Naive thymus-derived CD4-positive, alpha-beta T cell (primary cell): Measurements from ENCODE around the gene SAPCD2. TPM values are rescaled to one million over a fixed set of nuclear protein-coding genes. Genes with fewer than 3 reads are reported as not detected.

Source experiments
- ATAC-seq: fragments of 150-1000 bp; cut with Tn5 transposase; 2 replicates; pipeline ENCODE4 v1.10.0; 2021; ENCODE audit warnings: mild to moderate bottlenecking, moderate library complexity
- CTCF ChIA-PET: fragments of 350-600 bp; sonication (Branson Sonifier 250); formaldehyde crosslinking; loops from one replicate; lab custom pipeline; 2021; ENCODE audit warnings: antibody characterized with exemption; lab: Charles Lee
- POLR2A ChIA-PET: fragments of 350-600 bp; sonication (Branson Sonifier 250); formaldehyde crosslinking; loops from one replicate; lab custom pipeline; 2021; ENCODE audit warnings: antibody characterized with exemption, inconsistent platforms; lab: Charles Lee
- DNase-seq, 9 donors: peaks; one replicate each; pipeline versions ENCODE4 v3.0.0 to v3.0.0-alpha.2; 2020 to 2022; ENCODE audit warnings: mixed read lengths in 1 of 9
- H3K27ac ChIP-seq: one replicate; pipeline ENCODE4 v1.7.0; 2013; ENCODE audit warnings: mild to moderate bottlenecking, low read depth, low read length, moderate library complexity
- H3K27me3 ChIP-seq, 2 donors: one replicate each; pipeline ENCODE4 v1.7.0; 2013; ENCODE audit warnings: low read length in 2 of 2, mild to moderate bottlenecking in 2 of 2, moderate library complexity in 2 of 2; ENCODE audit not compliant: control insufficient read depth in 2 of 2, insufficient read depth in 2 of 2
- H3K36me3 ChIP-seq, 3 experiments: 1 replicate in 2 of 3; 2 replicates in 1 of 3; pipeline ENCODE4 v1.7.0; 2013; ENCODE audit warnings: low read length in 3 of 3, mild to moderate bottlenecking in 3 of 3, moderate library complexity in 1 of 3; ENCODE audit not compliant: insufficient read depth in 3 of 3, control insufficient read depth in 2 of 3
- H3K4me1 ChIP-seq, 2 donors: one replicate each; pipeline ENCODE4 v1.7.0; 2013; ENCODE audit warnings: low read length in 2 of 2, mild to moderate bottlenecking in 2 of 2, moderate library complexity in 1 of 2; ENCODE audit not compliant: control insufficient read depth in 2 of 2, insufficient read depth in 2 of 2
- H3K4me3 ChIP-seq: 2 replicates; pipeline ENCODE4 v1.7.0; 2013; ENCODE audit warnings: mild to moderate bottlenecking, low read length
- H3K9me3 ChIP-seq, 3 experiments: 1 replicate in 2 of 3; 2 replicates in 1 of 3; pipeline ENCODE4 v1.7.0; 2013; ENCODE audit warnings: low read length in 3 of 3; ENCODE audit not compliant: control insufficient read depth in 2 of 3
- H3K27ac Mint-ChIP-seq, 9 donors: one replicate each; pipeline ENCODE4 v1.8.0; 2020 to 2022; ENCODE audit warnings: mixed read lengths in 9 of 9, mild to moderate bottlenecking in 8 of 9, moderate library complexity in 5 of 9, inconsistent platforms in 2 of 9
- H3K27me3 Mint-ChIP-seq, 5 donors: one replicate each; pipeline ENCODE4 v1.8.0; 2021 to 2022; ENCODE audit warnings: mixed read lengths in 5 of 5, mild to moderate bottlenecking in 1 of 5
- H3K36me3 Mint-ChIP-seq, 5 donors: one replicate each; pipeline ENCODE4 v1.8.0; 2020 to 2022; ENCODE audit warnings: mixed read lengths in 5 of 5, mild to moderate bottlenecking in 3 of 5, inconsistent platforms in 1 of 5
- H3K4me1 Mint-ChIP-seq, 7 donors: one replicate each; pipeline ENCODE4 v1.8.0; 2020 to 2022; ENCODE audit warnings: mixed read lengths in 7 of 7, mild to moderate bottlenecking in 3 of 7, inconsistent platforms in 1 of 7
- H3K4me3 Mint-ChIP-seq, 10 donors: one replicate each; pipeline ENCODE4 v1.8.0; 2020 to 2022; ENCODE audit warnings: mild to moderate bottlenecking in 10 of 10, mixed read lengths in 10 of 10, moderate library complexity in 6 of 10, inconsistent platforms in 2 of 10
- H3K9me3 Mint-ChIP-seq, 11 donors: one replicate each; pipeline ENCODE4 v1.8.0; 2020 to 2022; ENCODE audit warnings: mixed read lengths in 11 of 11, mild to moderate bottlenecking in 4 of 11, inconsistent platforms in 1 of 11, moderate library complexity in 1 of 11
- intact Hi-C, 2 donors: fragments of 100-400 bp; cut with micrococcal nuclease; formaldehyde crosslinking; loops; one replicate each; pipeline ENCODE4 v1.15.1; 2023
- polyA plus RNA-seq, 2 donors: library from polyadenylated mRNA; unstranded; fragments of 300-500 nt; fragmentation: Illumina TruSeq; gene quantifications; one replicate each; pipeline ENCODE4 v1.2.3, GENCODE V29; 2021
- total RNA-seq, 6 experiments: library from RNA in 5 of 6; stranded (reverse) in 5 of 6; gene quantifications; 1 replicate in 5 of 6; 2 replicates in 1 of 6; pipeline ENCODE4 v1.2.3 and lab custom pipeline; 2021 to 2026

The SAPCD2 gene
- total and polyA plus RNA-seq, 7 experiments from 2014 or later: 0.16 to 22.1 (median 0.47) TPM; not detected in 1

DNA sequence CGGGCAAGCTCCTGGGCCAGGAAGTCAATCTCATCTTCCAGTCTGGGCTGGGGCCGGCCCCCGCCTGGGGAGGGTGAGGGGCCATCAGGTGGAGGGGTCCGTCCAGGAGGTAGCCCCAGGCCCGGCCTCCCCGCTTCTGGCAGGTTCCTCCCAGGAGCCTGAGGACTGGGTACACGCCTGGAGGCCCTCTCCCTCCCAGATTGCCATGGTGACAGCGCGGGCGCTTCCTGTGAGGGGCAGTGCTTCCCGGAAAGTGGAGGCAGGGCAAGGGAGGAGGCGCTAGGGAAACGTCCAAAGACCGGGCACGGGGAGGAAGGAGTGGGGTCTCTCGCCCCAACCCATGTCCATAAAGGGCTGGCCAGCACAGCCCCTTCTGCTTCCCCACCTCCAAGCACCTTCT lies 29.2 kb downstream of the SAPCD2 start:
- peaks cover 0 to 8% of the 10 kb centered on the region in 2 donors for H3K27me3 ChIP-seq
- Mint-ChIP-seq H3K27ac (no peak overlapping the region), H3K27me3 (peaks cover 5 to 19% (median 11%) of the 10 kb centered on the region in 5 donors), H3K4me1 (peaks cover 0 to 8% (median 6%) of the 10 kb centered on the region in 7 donors), H3K4me3 (no peak overlapping the region), H3K36me3 (no peaks in the 10 kb centered on the region), H3K9me3 (no peaks in the 10 kb centered on the region)
- H3K9me3 ChIP-seq: no peaks in the 10 kb centered on the region
- no peak overlapping the region for H3K27ac ChIP-seq
- no peak overlapping the region for H3K4me3 ChIP-seq
- ChIA-PET POLR2A (no interaction called here), CTCF (no interaction called here)
- no peaks in the 10 kb centered on the region for H3K36me3 ChIP-seq
- peaks cover 9 to 18% of the 10 kb centered on the region in 2 donors for H3K4me1 ChIP-seq
- ATAC-seq: no peak
- DNase-seq: no peak
- intact Hi-C loops: no loop called here

DNA sequence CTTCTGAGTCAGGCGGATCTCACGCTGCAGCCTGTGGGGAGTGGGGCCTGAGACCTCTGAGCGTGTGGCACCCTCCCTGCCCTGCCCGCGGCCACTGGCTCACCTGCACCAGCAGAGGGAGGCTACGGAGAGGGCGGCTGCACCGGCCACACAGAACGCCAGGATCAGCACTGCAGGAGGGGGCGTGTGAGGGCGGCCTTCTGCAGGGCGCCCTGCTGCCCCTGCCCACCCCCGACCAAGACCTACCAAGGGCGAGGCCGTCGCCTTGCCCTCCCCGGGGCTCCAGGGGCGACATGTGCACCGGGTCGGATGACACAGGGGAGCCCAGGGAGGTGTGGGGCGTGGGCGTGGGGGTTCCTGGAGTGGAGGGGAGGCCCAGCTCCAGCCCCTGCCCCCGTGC lies 29.8 kb downstream of the SAPCD2 start:
- CTCF ChIA-PET: no interaction called here
- no peak overlapping the region for H3K4me3 Mint-ChIP-seq

DNA sequence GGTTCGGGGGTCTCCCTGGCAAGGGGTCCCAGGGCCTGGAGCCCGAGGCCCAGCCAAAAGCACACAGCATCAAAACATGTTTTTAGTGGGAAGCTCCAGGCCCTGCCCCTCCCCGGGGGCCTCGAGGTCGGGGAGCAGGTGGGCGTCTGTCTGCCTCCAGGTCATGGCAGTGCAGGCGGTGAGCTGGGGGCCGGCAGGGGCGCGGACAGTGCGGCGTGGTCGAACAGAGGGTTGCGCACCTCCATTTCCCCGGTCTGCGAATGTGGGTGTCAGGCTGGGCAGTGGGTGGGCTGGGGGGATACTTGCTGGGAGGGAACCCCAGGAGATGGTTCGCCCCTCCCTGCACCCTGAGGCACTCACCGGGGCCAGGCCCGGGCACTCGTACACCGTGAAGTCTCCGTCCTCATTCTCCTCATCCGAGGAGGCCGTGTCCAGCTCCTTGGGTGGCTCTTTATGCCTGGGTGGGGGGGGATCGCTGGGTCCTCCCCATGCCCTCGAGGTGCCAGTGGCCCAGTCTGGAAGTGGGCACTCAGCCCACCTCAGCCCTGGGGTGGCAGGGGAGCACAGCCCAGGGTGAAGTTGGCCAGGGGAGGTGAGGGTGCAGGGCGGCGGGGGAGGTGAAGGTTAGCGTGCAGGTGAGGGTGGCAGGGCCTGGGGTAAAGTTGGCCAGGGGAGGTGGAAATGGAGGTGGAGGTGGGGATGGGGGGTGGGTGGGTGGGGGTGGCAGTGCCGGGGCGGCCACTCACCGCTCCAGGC lies 30.6 kb downstream of the SAPCD2 start:
- POLR2A ChIA-PET: no interaction called here
- intact Hi-C loops: no loop called here
- H3K36me3 ChIP-seq: no peaks in the 10 kb centered on the region

More for the DNA sequence above, 29.8 kb downstream of the SAPCD2 start:
- H3K4me1 ChIP-seq: peaks cover 10 to 16% of the 10 kb centered on the region in 2 donors
- Mint-ChIP-seq H3K9me3 (no peaks in the 10 kb centered on the region), H3K27ac (no peak overlapping the region), H3K27me3 (peaks cover 5 to 19% (median 11%) of the 10 kb centered on the region in 5 donors), H3K36me3 (no peaks in the 10 kb centered on the region), H3K4me1 (peaks cover 0 to 8% (median 6%) of the 10 kb centered on the region in 7 donors)
- no peak overlapping the region for H3K27ac ChIP-seq
- H3K4me3 ChIP-seq: no peak overlapping the region
- DNase-seq: no peak
- ATAC-seq: no peak
- intact Hi-C loops: no loop called here
- H3K36me3 ChIP-seq: no peaks in the 10 kb centered on the region
- peaks cover 0 to 8% of the 10 kb centered on the region in 2 donors for H3K27me3 ChIP-seq
- POLR2A ChIA-PET: no interaction called here
- H3K9me3 ChIP-seq: no peaks in the 10 kb centered on the region

DNA sequence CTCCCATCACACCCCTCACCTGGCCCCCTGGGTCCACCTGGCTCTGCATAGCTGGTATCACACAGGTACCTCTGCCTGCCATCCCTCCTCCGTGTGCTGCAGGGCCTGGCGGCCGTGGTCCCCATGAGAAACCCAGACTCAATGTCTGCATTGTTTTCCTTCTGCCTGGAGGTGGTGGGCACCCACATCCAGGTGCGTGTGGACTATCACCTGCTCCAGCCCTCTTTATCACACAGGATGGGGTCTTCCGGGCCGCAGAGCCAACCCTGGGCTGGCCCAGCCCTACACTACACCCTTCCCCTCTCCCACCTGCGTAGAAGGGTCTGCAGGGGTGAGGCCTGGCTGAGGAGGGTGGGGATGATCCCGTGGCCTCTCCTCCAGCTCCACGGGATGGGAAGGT lies 31.4 kb downstream of the SAPCD2 start:
- peaks cover 0 to 11% (median 0%) of the 10 kb centered on the region in 5 donors for H3K27me3 Mint-ChIP-seq

More for the DNA sequence above, 30.6 kb downstream of the SAPCD2 start:
- no peak overlapping the region for H3K4me3 Mint-ChIP-seq
- no peaks in the 10 kb centered on the region for H3K36me3 Mint-ChIP-seq
- Histone ChIP-seq H3K4me1 (peaks cover 15 to 16% of the 10 kb centered on the region in 2 donors), H3K4me3 (no peak overlapping the region), H3K27me3 (peaks cover 0 to 8% of the 10 kb centered on the region in 2 donors), H3K27ac (no peak overlapping the region), H3K9me3 (no peaks in the 10 kb centered on the region)
- H3K9me3 Mint-ChIP-seq: no peaks in the 10 kb centered on the region
- DNase-seq (no peak), ATAC-seq (no peak)
- H3K27ac Mint-ChIP-seq: no peak overlapping the region
- peaks cover 2 to 14% (median 6%) of the 10 kb centered on the region in 5 donors for H3K27me3 Mint-ChIP-seq
- CTCF ChIA-PET: interaction anchor here (0.6 kb wide), 1 partner anchor 198 kb away, joined by 4 read pairs; no protein-coding TSS in a partner anchor
- peaks cover 6 to 11% (median 8%) of the 10 kb centered on the region in 7 donors for H3K4me1 Mint-ChIP-seq

DNA sequence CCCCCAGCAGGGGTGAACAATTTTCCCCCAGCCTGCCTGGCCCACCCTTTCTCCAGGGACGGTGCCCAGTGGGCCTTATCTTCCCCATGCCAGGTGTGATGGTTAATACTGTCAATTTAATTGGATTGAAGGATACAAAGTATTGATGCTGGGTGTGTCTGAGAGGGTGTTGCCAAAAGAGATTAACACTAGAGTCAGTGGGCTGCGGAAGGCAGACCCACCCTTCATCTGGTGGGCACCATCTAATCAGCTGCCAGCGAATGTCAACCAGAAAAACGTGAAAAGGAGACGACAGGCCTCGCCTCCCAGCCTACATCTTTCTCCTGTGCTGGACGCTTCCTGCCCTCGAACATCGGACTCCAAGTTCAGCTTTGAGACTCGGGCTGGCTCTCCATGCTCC lies 32.9 kb downstream of the SAPCD2 start:
- intact Hi-C loops: no loop called here
- CTCF ChIA-PET: no interaction called here
- POLR2A ChIA-PET: interaction anchor here (0.5 to 0.6 kb wide), 2 partner anchors 10 to 19 kb away, joined by 3 to 4 read pairs; no protein-coding TSS in a partner anchor
- no peaks in the 10 kb centered on the region for H3K36me3 ChIP-seq
- H3K36me3 Mint-ChIP-seq: no peaks in the 10 kb centered on the region
- no peaks in the 10 kb centered on the region for H3K9me3 ChIP-seq
- no peaks in the 10 kb centered on the region for H3K27me3 ChIP-seq
- no peak overlapping the region for H3K27ac Mint-ChIP-seq
- no peak overlapping the region for H3K4me3 Mint-ChIP-seq
- H3K9me3 Mint-ChIP-seq: no peaks in the 10 kb centered on the region
- no peak for DNase-seq
- no peak overlapping the region for H3K27ac ChIP-seq
- peaks cover 11 to 23% (median 12%) of the 10 kb centered on the region in 7 donors for H3K4me1 Mint-ChIP-seq
- no peak overlapping the region for H3K4me3 ChIP-seq
- peaks cover 0 to 4% (median 0%) of the 10 kb centered on the region in 5 donors for H3K27me3 Mint-ChIP-seq
- no peak for ATAC-seq
- peaks cover 13 to 20% of the 10 kb centered on the region in 2 donors for H3K4me1 ChIP-seq

More for the DNA sequence above, 31.4 kb downstream of the SAPCD2 start:
- POLR2A ChIA-PET: no interaction called here
- H3K4me1 ChIP-seq: peaks cover 13 to 18% of the 10 kb centered on the region in 2 donors
- Mint-ChIP-seq H3K4me3 (no peak overlapping the region), H3K36me3 (no peaks in the 10 kb centered on the region), H3K9me3 (no peaks in the 10 kb centered on the region), H3K4me1 (peaks cover 9 to 12% (median 11%) of the 10 kb centered on the region in 7 donors), H3K27ac (no peak overlapping the region)
- intact Hi-C loops: no loop called here
- DNase-seq (no peak), ATAC-seq (no peak)
- CTCF ChIA-PET: no interaction called here
- H3K27ac ChIP-seq: no peak overlapping the region
- H3K9me3 ChIP-seq: no peaks in the 10 kb centered on the region
- no peaks in the 10 kb centered on the region for H3K36me3 ChIP-seq
- no peak overlapping the region for H3K4me3 ChIP-seq
- peaks cover 0 to 2% of the 10 kb centered on the region in 2 donors for H3K27me3 ChIP-seq

DNA sequence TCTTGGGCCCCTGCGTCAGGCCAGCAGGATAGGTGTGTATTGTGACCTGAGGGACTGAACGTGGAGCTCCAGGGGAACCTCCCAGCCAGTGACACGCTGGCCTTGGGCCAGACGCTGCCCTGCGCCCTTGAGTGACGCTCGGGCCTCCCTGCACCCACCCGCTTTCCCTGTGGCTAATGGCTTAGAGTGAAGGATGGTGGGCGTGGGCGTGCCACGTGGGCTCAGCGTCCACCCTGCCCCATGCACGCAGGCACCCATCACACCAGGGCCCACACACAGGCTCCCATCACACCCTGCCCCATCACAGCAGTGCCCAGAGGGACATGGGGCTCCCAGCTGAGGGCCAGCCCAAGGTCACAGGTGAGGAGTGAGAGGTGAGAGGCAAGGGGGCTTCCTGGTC lies 33.3 kb downstream of the SAPCD2 start:
- Histone ChIP-seq H3K36me3 (no peaks in the 10 kb centered on the region), H3K9me3 (no peaks in the 10 kb centered on the region), H3K27ac (no peak overlapping the region), H3K4me1 (peaks cover 17 to 22% of the 10 kb centered on the region in 2 donors), H3K27me3 (no peaks in the 10 kb centered on the region), H3K4me3 (no peak overlapping the region)
- H3K27ac Mint-ChIP-seq: no peak overlapping the region
- ATAC-seq (no peak), DNase-seq (no peak)
- H3K9me3 Mint-ChIP-seq: no peaks in the 10 kb centered on the region
- intact Hi-C loops: no loop called here
- H3K27me3 Mint-ChIP-seq: peaks cover 0 to 4% (median 0%) of the 10 kb centered on the region in 5 donors
- no peaks in the 10 kb centered on the region for H3K36me3 Mint-ChIP-seq
- ChIA-PET CTCF (interaction anchor here (1.1 to 3.5 kb wide), 2 partner anchors 10 to 249 kb away, joined by 4 to 49 read pairs; partner anchors contain the start of gene TMEM141), POLR2A (interaction anchor here (0.5 kb wide), 1 partner anchor 20 kb away, joined by 4 read pairs; no protein-coding TSS in a partner anchor)
- H3K4me1 Mint-ChIP-seq: peaks cover 11 to 25% (median 12%) of the 10 kb centered on the region in 7 donors
- H3K4me3 Mint-ChIP-seq: no peak overlapping the region
